Measurements from ENCODE around the gene SDF2.
A peak's percentile ranks its signal among the peaks of the same experiment; 100 is the strongest.

The SDF2 gene

DNA sequence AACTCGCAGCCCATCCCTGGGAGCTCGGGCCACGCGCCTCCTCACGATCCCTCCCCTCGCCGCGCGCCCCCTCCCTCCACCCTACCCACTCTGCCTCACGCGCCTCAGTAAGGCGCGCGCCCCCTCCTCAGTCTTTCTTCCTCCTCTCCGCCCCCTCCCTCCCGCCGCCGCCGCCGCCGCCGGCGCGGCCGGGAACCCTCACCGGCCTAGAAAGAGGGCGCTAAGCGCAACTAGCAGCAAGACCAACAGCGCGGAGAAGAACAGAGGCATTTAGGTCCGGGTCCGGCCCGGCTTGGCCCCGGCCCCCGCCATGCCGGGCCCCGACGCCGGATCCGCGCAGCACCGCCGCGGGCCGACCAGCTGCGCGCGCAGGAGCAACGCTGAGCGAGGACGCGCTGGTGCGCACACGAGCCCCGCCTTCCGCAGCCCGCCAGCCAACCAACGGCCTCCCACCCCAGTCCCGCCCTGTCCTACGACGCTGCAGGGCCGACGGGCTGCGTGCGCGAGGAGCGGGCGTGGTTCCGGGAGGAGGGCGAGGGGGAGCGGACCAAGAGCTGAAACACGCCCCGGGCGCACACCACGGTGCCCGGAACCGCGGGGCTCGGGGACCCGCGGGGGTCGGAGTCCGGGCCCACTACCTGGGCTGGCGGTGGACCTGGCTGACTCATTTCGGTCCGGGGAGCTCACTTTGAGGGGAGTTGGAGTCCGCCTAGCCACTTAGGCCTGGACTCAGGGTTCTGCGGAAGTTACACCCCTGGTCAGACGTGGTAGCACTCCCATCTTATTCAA lies 16.7 kb downstream of the SDF2 start, which contains the start of gene BLTP2:
BLTP2 (minus strand) TSS at position 372 of the 789 bp plus-strand sequence; CDS start at position 270, 102 bp downstream.
- TF ChIP-seq, protein P1, sequence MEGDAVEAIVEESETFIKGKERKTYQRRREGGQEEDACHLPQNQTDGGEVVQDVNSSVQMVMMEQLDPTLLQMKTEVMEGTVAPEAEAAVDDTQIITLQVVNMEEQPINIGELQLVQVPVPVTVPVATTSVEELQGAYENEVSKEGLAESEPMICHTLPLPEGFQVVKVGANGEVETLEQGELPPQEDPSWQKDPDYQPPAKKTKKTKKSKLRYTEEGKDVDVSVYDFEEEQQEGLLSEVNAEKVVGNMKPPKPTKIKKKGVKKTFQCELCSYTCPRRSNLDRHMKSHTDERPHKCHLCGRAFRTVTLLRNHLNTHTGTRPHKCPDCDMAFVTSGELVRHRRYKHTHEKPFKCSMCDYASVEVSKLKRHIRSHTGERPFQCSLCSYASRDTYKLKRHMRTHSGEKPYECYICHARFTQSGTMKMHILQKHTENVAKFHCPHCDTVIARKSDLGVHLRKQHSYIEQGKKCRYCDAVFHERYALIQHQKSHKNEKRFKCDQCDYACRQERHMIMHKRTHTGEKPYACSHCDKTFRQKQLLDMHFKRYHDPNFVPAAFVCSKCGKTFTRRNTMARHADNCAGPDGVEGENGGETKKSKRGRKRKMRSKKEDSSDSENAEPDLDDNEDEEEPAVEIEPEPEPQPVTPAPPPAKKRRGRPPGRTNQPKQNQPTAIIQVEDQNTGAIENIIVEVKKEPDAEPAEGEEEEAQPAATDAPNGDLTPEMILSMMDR (IDR thresholded peaks at IDR 0.05; ENCODE audit: low read depth, low read length) = no peak

DNA sequence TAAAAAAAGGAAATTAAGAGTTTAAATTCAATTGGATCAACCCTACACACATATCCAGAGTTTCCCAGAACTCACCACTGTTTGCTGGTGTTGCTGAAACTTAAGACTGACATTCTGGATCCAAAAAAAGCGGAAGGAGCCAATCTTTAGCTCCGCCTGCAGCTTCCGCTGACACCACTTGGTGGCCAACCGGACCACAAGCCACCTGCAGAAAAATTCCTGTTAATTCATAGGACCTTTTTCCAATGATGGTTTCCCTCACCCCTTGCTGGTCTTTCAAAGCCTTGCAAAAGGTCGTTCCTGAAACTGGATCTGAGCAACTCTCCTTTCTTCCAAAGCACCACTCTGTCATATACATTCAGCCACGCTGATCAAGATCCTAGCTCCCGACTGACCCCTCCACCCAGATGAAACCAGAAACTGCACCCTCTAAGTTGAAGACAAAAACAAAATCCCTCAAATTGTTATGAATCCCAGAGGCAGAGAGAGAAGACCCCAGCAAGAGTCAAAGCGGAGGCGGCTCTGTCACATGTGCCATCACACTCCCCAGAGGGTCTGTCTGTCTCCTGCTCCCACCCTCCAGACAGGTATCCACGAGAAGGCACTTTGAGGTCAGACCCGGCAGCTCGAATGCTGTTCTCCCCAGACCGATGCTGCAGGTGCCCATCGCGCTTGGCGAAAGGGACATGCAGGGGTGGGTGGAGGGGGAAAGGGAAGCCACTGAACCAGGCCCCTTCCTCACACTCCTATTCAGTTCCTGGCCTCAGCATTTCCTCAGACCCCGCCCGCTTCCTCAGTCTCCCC lies 17.5 kb downstream of the SDF2 start:
- TF ChIP-seq, protein P1 (IDR thresholded peaks at IDR 0.05; ENCODE audit: low read depth, low read length) = peak; percentile 33
- DNase-seq (ENCODE audit: extremely low read depth, low read depth) = no peak

More for the DNA sequence above, 16.7 kb downstream of the SDF2 start, which contains the start of gene BLTP2:
- peak; percentile 86 for DNase-seq (ENCODE audit: extremely low read depth, low read depth)

DNA sequence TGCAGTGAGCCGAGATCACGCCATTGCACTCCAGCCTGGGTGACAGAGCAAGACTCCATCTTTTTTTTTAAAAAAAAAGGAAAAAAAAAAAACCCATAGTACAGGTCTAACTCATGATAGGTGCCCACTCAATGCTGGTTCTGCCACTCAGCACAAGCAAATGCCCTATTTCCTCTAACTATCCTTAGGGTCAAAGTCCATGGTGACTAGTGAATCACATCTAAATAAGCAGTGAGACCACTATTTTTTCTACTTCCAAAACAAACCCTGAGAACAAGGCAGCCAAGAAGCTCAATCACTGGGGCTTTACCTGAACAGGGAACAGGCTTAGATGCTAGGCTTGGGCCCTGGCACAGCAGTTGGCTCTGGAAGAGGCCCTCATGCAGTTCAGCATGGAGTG lies 20.1 kb downstream of the SDF2 start:
- DNase-seq (ENCODE audit: extremely low read depth, low read depth) = no peak
- TF ChIP-seq, protein P1 (IDR thresholded peaks at IDR 0.05; ENCODE audit: low read depth, low read length) = no peak

DNA sequence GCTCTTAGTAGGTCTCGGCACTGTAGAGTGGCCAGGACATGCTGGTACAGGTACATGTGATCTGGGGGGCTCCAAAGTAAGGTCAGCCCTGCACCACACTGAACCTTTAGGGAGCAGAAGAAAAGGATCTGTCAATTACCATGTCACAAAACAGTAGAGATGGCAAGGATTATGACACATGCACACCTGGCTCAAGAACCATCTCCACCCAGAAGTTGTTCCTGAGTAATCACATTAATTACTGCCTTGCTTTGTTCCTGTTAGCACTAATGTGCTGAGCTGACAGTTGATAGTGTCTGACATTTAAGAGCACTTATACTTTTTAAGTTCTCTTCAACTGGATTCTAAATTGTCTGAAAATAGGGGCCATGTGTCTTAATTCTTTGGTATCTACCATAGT lies 26.2 kb downstream of the SDF2 start:
- TF ChIP-seq, protein P1 (IDR thresholded peaks at IDR 0.05; ENCODE audit: low read depth, low read length) = no peak

DNA sequence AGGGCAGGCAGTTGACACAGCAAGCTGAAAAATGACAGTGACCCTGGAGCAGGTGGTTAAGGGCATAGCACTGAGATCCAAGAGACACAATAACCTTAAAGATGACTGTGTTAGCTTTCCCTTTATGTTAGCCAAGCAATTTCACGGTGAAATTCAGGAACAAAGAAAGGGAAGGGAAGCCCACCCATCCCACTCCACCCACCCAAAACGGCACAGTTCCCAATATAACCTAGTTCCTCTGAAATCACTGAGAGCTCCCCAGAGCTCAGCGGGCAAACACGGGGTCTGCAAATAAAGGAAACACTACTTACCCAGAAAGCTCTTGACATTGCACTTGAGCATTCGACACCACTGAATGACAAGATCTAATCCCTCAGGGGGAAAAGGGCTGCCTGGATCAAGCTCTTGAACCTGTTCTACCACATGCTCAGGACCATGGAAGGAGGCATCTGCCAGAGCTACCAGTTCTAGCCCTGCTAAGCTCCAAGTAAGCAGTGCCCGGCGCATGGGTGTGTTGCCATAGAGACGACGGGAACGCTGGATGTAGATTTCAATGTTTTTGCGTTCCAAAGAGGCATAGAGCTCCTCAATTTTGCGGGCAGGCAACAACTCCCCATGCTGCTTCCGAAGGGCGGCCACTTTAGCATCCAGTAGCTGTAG lies 27.4 kb downstream of the SDF2 start:
- TF ChIP-seq, protein P1 (IDR thresholded peaks at IDR 0.05; ENCODE audit: low read depth, low read length) = no peak
- no peak for DNase-seq (ENCODE audit: extremely low read depth, low read depth)

More for the DNA sequence above, 26.2 kb downstream of the SDF2 start:
- no peak for DNase-seq (ENCODE audit: extremely low read depth, low read depth)

DNA sequence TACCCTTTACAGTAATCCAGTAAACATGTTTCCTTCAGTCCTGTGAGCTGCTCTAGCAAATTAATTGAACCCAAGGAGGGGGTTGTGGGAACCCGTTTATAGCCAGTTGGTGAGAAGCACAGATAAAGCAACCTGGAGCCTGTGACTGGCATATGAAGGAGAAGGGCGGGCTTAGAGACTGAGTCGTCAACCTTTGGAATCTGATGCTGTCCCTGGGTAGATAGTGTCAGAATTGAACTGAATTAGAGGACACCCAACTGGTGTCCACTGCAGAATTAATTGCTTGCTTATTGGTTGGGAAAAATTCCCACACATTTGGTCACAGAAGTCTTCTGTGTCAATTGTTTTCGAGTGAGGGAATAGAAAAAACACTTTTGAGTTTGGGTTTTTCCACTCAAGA lies 34.9 kb downstream of the SDF2 start:
- TF ChIP-seq, protein P1 (IDR thresholded peaks at IDR 0.05; ENCODE audit: low read depth, low read length) = no peak
- DNase-seq (ENCODE audit: extremely low read depth, low read depth) = no peak

All from AG09319 (cell line).